Nephron progenitor cell (in vitro differentiated cells): ENCODE data around the gene COL4A6.
A peak's percentile ranks its signal among the peaks of the same experiment; 100 is the strongest.

Experiments used
- DNase-seq: peaks from one replicate; pipeline ENCODE4 v3.0.0; 2021
- H3K27ac Mint-ChIP-seq: 2 replicates; pipeline ENCODE4 v1.8.0; 2021; ENCODE audit warnings: mild to moderate bottlenecking, moderate library complexity, mixed read lengths
- H3K27me3 Mint-ChIP-seq: 2 replicates; pipeline ENCODE4 v1.8.0; 2021; ENCODE audit warnings: mild to moderate bottlenecking, low read depth, mixed read lengths; ENCODE audit not compliant: poor library complexity
- H3K36me3 Mint-ChIP-seq: 2 replicates; pipeline ENCODE4 v1.8.0; 2021; ENCODE audit warnings: low read depth, mixed read lengths
- H3K4me1 Mint-ChIP-seq: 2 replicates; pipeline ENCODE4 v1.8.0; 2021; ENCODE audit warnings: mixed read lengths
- H3K4me3 Mint-ChIP-seq: 2 replicates; pipeline ENCODE4 v1.8.0; 2021; ENCODE audit warnings: mild to moderate bottlenecking, moderate library complexity, mixed read lengths
- H3K9me3 Mint-ChIP-seq: 2 replicates; pipeline ENCODE4 v1.8.0; 2021; ENCODE audit warnings: mild to moderate bottlenecking, moderate library complexity, mixed read lengths
- TF ChIP-seq, protein P1 (sequence below): fragments of 200-600 bp; sonication (generic); IDR thresholded peaks from 2 replicates; pipeline ENCODE4 v1.5.0; 2021; ENCODE audit warnings: antibody characterized with exemption

Gene COL4A6

DNA sequence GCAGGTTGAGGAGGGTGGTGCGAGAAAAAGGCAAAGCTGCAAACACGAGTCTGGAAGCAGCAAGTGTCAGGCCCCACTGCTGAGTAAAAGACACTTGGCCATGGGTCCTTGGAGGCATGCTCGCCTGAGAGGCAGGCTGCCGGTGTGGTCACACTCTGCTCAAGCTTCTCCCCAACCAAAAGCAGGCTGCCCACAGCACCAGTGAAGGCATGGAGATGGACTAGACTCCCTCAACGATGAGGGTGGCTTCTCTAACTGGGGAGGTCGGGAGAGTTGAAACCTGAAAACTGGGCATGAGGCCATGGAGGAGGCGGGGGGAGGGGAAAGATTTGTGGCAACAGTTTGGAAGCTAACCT lies 260.1 kb downstream of the COL4A6 start:
- DNase-seq, result no peak
- Mint-ChIP-seq H3K4me1 (peaks cover 12% of the 10 kb centered on the region), H3K9me3 (no peaks in the 10 kb centered on the region), H3K27ac (peak overlapping the region; percentile 57), H3K4me3 (no peak overlapping the region), H3K36me3 (peaks cover 19% of the 10 kb centered on the region), H3K27me3 (peaks cover 3% of the 10 kb centered on the region)
- TF ChIP-seq, protein P1, sequence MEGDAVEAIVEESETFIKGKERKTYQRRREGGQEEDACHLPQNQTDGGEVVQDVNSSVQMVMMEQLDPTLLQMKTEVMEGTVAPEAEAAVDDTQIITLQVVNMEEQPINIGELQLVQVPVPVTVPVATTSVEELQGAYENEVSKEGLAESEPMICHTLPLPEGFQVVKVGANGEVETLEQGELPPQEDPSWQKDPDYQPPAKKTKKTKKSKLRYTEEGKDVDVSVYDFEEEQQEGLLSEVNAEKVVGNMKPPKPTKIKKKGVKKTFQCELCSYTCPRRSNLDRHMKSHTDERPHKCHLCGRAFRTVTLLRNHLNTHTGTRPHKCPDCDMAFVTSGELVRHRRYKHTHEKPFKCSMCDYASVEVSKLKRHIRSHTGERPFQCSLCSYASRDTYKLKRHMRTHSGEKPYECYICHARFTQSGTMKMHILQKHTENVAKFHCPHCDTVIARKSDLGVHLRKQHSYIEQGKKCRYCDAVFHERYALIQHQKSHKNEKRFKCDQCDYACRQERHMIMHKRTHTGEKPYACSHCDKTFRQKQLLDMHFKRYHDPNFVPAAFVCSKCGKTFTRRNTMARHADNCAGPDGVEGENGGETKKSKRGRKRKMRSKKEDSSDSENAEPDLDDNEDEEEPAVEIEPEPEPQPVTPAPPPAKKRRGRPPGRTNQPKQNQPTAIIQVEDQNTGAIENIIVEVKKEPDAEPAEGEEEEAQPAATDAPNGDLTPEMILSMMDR, result no peak

DNA sequence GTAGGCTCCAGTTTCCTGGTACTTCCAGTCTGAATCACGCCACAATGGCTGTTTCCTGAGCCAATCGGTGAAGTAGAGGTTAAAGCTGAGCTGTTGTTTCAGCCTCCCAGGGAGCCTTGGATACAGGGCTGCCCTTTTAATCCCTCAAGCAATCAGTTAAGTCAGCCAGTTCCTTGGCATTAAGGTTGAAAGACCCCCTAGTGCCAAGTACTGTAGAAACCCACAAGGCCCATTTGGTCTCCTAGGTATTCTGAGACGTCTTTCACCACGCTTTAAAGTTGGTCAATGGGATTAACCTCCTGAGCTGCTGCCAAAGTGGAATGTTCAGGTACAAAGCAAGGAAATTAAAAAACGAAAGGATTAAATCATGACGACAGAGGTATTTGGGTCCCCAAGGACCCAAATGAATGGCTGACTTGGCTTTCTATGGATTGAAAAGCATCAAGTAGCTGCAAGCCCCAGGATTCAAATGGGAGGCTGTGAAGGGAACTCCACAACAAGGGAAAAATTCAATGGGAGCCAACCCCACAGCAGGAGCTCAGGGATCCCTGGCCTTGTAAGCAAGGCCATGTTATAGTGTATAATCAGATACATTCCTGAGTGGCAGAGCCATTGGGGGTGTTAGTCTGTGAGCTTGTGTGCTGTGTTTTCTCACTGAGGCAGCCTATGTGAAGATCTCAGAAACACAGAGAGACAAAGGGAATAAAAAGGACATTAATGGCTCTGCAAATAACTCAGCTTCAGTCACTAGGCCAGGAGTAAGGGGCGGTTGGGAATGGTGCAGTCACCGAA lies 260.7 kb downstream of the COL4A6 start:
- DNase-seq, result no peak
- Mint-ChIP-seq H3K4me1 (peaks cover 12% of the 10 kb centered on the region), H3K36me3 (peaks cover 19% of the 10 kb centered on the region), H3K9me3 (no peaks in the 10 kb centered on the region), H3K27ac (peak overlapping the region; percentile 57), H3K4me3 (no peak overlapping the region), H3K27me3 (peaks cover 4% of the 10 kb centered on the region)
- TF ChIP-seq, protein P1, result no peak

DNA sequence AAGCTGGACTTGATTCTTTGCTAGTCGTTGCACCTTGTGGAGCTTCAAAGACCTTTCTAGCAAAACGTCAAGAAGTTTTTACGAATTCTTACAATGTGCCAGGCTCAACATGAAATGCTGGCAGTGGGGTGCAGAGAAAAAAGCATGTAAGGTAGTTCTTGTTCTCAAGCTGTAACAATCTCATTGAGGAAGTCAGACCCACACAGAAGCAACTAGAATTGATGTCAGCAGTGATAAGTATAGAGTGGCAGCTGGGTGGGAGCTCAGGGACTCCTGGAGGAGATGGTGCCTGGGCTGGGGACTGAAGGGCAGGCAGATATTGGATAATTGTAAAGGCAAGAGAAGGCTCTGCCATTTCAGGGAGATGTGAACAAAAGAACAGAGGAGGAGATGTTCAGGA lies 264.3 kb downstream of the COL4A6 start:
- TF ChIP-seq, protein P1, result no peak
- Mint-ChIP-seq H3K27ac (no peak overlapping the region), H3K9me3 (no peaks in the 10 kb centered on the region), H3K4me3 (no peak overlapping the region), H3K4me1 (peaks cover 12% of the 10 kb centered on the region), H3K36me3 (peaks cover 43% of the 10 kb centered on the region), H3K27me3 (peaks cover 4% of the 10 kb centered on the region)
- no peak for DNase-seq

DNA sequence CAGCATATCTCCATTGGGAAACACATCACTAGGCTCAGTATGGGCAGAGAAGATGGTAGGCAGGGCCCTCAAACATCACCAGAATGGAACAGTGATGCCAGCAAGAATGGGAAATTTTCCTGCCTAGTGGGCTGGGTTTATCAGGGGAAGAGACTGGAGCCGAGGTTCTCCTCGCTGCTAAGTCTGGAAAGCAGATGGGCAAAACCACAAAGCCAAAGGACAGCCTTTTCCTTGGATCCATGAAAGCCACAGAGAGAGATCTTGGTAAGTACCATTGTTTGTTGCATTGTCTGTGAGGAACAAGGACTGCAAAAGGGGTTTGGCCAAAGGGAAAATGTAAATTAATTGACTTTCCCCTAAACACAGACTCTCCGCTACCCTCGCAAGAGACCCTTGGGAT lies 266.6 kb downstream of the COL4A6 start:
- H3K4me1 Mint-ChIP-seq, result peaks cover 6% of the 10 kb centered on the region
- H3K36me3 Mint-ChIP-seq, result peaks cover 34% of the 10 kb centered on the region
- no peaks in the 10 kb centered on the region for H3K9me3 Mint-ChIP-seq
- no peak for DNase-seq
- no peak overlapping the region for H3K27ac Mint-ChIP-seq
- H3K27me3 Mint-ChIP-seq, result peaks cover 4% of the 10 kb centered on the region
- no peak overlapping the region for H3K4me3 Mint-ChIP-seq
- TF ChIP-seq, protein P1, result no peak

DNA sequence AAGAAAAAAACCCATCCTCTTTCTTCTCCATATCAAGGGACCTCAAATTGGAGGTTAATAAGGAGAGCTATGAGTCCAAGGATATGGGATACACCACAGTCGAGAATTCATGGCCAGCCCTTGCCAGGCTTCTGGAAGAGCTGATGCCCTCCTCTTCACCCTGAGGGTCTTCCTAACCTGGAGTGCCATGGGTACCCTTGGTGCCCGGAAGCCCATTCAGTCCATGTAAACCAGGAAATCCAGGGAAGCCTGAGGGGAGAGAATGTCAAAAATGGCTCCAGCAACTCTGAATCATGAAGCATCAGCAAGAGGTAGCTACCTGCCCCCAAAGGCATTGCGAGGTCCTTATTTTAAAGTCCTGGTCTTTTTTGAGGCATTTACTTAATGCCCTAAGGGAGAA lies 268.5 kb downstream of the COL4A6 start:
- DNase-seq, result no peak
- H3K9me3 Mint-ChIP-seq, result no peaks in the 10 kb centered on the region
- peaks cover 34% of the 10 kb centered on the region for H3K36me3 Mint-ChIP-seq
- H3K4me3 Mint-ChIP-seq, result no peak overlapping the region
- H3K27me3 Mint-ChIP-seq, result peaks cover 4% of the 10 kb centered on the region
- H3K4me1 Mint-ChIP-seq, result peaks cover 15% of the 10 kb centered on the region
- TF ChIP-seq, protein P1, result no peak
- H3K27ac Mint-ChIP-seq, result no peak overlapping the region
